Gastroesophageal sphincter (tissue), 3 donors: ENCODE results near the gene TMPRSS3.

Experiments
- POLR2A ChIP-seq, 2 donors: fragments of 450-650 bp; IDR thresholded peaks; one replicate each; pipeline ENCODE4 v1.6.1; 2017; ENCODE audit warnings: antibody characterized with exemption in 2 of 2, mild to moderate bottlenecking in 2 of 2, moderate library complexity in 1 of 2
- TF ChIP-seq, protein P1 (sequence below), 4 experiments: fragments of 200-600 bp in 2 of 4; fragments of 450-650 bp in 2 of 4; sonication (generic) in 1 of 4; IDR thresholded peaks; one replicate each; pipeline ENCODE4 v1.5.1; 2017 to 2019; ENCODE audit warnings: antibody characterized with exemption in 4 of 4, mild to moderate bottlenecking in 2 of 4, moderate library complexity in 2 of 4

GRCh38 chr21:42423197-42423675, 27.4 kb upstream of the TMPRSS3 start:
- TF ChIP-seq, protein P1, sequence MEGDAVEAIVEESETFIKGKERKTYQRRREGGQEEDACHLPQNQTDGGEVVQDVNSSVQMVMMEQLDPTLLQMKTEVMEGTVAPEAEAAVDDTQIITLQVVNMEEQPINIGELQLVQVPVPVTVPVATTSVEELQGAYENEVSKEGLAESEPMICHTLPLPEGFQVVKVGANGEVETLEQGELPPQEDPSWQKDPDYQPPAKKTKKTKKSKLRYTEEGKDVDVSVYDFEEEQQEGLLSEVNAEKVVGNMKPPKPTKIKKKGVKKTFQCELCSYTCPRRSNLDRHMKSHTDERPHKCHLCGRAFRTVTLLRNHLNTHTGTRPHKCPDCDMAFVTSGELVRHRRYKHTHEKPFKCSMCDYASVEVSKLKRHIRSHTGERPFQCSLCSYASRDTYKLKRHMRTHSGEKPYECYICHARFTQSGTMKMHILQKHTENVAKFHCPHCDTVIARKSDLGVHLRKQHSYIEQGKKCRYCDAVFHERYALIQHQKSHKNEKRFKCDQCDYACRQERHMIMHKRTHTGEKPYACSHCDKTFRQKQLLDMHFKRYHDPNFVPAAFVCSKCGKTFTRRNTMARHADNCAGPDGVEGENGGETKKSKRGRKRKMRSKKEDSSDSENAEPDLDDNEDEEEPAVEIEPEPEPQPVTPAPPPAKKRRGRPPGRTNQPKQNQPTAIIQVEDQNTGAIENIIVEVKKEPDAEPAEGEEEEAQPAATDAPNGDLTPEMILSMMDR (IDR thresholded peaks at IDR 0.05) = no peak
- no peak for TF ChIP-seq POLR2A (IDR thresholded peaks at IDR 0.05)
